Retina (tissue), 1 donor: ENCODE data around the gene TRNP1.

Experiments used
- DNase-seq: peaks from one replicate; pipeline ENCODE4 v3.0.0-alpha.2; 2016

The TRNP1 gene

DNA sequence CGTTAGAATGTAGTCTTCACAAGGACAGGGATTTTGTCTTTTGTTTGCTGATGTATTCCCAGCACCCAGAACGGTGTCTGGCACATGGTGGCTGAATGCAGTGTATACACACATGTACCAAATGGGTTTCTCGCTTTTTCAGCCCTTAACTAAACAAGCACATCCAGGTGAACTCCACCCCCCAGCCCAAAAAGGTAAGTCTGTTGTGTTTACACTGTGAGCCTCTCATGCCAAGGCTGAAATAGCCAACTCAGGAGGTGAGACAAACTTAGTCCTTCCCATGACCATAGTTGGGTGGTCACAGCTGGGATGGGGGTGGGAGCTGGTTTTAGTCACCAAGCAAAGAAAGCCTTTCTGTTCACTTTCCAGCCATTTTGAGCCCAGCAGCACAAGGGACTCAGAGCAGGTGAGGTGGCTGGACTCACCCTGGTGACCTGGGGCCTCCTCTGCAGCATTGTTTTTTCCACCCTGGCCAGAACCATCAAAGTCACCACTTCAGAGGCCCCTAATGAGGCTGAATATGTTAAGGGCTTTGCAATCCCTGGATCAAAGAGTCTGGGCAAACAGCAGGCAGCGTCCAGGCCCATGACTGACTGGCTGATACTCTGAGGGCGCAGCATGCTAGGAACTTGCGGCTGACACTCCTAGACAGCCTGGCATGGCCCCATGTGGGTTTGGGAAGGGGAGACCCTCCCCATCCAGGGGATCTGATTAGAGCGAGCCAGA is 10.4 kb downstream of the TRNP1 start:
- DNase-seq = no peak

DNA sequence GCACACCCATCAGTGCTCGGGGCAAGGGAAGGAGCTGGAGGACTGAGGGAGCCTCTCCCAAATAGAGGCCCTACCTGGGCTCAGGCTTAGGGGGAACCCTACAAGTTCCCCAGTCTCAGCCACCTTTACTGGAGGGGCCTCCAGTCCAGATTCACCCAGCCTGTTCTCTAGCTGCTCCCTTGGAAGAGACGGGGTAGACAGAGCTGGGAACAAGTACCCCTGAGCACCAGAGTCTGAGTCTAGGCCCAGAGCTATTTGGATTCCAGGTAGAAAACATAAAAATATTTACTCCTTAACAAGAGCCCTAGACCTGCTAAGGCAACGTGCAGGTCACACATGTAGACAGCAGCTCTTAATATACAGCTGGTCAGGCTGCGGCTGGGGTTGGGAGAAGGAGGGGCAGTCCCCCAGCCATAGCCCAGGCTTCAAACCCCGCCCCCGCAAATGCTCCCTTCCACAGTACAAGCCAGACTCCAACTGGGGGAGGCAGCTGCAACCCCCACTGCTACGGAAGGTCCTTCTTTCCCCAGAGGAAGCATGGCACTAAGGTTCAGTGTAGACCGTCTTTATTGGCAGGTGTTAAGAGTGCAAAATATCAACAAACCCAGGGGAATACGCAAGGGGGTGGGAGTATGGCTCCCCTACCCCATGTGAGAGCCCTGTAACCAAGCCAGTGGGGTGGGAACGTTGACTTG is 11.1 kb downstream of the TRNP1 start:
- DNase-seq = no peak

DNA sequence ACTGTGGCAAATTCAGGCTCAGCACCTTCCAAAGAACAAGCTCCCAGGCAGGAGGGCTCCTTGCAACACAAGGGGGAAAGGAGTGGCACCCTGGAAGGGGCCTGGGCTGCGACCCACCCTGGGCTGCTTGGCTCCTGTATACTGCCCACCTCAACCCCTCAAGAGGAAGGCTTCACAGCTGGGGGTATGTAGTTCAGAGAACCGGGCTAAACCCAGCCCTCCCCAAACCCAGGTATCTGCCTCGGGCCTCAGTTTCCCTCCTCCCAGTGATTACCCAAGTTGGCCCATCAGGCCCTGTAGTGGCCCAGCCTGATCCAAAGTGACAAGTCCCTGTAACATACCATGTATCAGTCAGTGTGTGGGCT is 11.7 kb downstream of the TRNP1 start:
- DNase-seq = no peak

DNA sequence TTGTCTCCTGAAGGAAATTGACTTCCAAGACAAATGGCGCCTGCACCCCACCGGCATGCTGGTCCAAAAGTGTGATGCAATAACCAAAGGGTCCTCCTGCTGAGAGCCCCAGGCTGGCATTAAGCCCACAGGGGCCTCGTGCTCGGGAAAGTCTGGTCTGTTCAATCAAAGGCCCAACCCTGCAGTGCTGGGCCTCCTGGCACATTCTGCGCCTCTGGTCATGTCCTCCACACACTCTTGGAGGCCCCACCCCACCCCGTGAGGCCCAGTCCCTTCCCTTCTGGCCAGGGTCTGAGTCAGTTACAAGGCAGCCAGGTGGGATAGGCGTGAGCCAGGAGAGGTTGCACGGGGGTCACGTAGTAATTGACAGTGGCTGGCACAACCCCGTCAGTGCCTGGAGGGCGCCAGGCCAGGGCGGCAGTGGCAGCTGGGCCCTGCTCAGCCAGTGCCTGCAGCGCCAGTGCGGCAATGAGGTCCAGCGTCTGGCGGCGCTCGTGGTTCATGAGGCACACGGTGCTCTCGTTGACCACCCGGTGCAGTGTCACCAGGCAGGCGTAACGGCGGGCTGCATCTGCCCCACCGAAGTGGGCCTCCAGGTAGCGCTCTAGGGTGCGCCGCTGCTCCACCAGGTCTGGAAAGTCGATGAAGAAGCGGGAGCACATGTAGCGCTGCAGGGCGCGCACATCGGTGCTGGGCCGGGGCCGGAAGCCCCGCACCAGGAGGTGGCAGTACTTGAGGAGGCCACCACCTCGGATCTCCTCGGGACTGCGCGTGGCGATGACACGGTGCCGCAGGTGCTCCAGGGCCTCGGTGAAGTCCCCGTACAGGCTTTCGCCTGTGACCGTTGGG is 12.4 kb downstream of the TRNP1 start:
- no peak for DNase-seq

DNA sequence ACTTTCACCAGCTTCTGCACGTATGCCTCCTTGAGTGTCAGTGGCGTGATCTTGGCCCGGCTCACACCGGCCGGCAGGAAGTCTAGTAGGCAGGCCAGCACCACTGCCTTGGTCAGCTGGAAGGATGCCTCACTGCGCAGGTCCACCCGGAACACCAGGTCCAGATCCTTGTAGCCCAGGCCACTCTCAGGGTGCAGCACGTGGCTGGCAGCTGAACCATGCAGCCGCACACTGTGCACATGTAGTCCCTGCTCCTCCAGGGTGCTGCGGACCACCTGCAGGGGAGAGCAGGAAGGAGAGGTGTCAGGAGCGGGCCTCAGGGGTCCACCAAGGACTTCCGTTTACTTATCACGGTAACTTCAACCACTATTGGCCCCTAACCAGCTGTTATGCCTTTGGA is 13.2 kb downstream of the TRNP1 start:
- no peak for DNase-seq

DNA sequence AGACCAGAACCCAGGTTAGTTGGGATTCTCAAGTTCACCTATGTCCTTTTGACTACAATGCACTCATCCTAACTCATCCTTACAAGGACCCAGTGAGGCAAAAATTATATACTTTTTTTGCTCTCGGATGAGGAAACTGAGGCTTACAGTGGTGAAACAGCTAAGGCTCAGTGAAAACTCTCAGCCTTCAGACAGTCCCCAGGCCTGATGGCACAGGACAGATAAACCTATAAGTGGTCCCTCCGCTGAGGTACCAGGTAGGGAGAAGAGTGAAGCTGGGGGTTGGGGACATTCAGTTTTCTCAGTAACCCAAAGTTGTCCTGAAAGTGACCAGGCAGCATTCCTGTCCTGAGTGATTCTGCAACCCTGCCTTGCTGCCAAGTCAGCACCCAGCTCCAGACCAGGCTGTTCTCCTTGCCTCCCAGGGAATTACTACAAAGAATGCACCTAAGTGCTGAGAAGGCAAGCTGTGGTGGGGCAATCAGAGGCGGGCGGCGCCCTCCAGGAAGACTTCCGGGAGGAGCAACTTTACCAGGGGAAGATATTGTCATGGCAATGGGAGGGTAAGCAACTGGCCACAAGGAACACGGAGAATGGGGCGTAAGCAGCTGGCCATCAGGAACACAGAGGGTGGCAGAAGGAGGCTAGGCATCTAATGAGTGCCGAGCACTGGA is 14.6 kb downstream of the TRNP1 start:
- no peak for DNase-seq

DNA sequence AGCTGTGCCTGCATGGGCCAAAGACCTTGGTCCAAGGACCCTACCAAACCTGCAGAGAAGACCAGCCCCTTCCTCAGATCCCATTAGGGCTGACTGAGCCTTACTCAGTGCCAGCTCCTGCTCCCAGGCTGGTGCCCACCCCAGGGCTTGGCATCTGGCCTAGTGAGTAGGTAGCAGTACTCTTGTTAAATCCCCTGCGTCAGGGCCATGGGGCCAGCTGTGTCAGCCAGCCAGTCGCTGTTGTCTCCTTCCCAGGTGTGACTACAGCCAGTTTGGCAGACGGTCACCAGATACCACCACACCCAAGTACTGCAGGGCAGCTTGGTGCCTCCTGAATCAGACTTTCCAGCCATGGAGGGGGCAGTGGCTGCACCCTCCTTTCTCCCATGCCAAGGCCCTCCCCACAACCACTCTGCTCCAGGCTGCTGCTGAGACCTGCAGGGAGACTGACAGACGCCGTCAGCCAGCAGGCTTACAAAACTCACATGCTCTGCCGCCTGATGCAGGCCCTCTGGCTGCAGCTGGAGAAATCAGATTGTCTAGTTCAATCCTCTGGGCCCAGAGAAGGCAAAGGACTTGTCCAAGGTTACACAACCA is 16.2 kb downstream of the TRNP1 start:
- no peak for DNase-seq

DNA sequence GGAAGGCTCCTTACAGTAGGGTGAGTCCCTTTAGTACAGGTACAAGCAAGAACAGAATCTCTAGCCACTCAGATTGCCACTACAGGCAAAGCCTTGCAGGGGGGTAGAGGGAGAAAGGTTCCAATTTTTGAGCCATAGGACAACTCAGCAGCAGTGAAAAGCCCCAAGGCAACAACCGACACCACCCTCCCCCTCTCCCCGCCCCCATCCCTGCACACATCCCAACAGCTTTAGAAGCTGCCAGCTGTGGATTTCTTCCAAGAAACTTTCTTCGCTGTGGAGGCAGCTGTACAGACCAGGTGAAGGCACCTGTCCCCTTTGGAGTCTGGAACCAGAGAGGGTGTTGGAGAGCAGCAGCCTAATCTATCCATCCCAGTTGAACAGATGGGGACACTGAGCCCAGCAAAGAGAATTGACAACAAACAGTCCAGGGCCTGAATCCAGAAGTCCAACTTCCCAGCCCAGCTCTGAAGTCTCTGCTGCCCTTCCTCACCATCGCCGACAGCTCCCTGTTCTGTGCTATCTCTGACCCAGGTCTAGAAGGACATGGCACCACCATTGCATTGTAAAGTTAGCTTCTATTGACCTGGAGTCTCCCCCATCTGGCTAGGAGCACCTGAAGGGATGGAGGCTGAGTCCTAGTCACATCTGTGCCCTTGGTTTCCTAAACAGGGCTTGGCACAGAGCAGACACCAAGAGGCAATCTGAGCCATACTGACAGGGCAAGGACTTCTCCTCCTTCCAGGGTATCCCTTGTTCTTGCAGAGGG is 16.9 kb downstream of the TRNP1 start:
- no peak for DNase-seq

DNA sequence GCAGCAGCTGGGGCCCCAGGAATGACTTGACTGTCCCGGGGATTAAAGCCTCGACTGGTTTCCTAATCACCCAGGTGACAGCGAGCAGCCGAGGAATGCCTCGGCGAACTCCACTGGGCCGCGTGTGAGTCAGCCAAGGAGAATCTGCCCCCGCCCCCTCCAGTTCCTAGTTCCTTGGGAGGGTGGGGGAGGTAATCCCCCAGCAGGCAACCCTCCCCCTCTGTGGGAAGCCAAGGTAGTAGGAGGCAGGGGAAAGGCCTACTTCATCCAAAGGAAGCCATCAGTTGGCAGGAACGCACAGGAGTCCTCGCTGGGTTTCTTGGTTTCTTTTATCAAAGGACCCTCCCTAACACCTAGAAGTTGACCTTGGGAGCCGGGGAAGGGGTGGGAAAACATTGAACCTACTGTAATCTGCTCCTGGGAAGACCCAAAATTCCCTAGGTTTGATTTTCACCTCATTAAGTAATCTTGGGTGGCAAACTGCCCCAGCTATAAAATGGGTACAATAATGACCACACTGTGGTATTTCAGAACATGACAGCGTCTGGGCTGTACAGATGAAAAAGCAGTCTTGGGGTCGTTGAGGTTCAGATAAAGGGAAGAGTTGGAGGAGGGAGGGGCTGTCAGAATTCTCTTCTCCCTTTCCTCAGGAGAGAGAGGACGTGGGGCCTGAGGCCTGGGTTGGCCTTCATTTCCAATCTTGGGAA is 17.7 kb downstream of the TRNP1 start:
- DNase-seq = no peak

DNA sequence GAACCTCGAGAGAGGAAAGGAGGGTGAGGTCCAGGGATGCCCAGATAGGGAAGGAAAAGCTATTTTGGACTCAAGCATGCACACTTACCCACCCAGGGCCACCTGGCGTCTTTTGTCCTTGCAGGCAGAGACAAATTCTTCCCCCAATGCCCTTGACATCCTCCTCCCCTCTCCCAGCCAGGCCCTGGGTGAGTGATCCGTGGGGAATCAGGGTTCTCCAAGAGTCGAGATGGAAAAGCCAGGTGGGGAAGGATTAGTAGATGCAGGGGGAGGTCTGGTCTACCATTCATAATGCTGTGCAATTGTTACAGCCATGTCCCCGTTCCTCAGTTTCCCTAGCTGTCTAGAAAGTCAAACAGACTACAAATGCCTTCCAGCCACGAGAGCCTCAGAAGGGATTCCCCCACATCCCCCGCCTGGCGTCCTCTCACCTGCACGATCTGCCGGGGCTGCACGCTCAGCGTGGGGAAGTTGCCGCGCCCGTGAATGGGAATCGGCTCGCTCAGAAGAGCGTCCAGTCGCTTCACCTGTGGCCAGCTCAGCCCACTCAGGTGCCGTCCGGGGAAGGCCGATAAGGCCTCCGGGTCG is 18.6 kb downstream of the TRNP1 start:
- DNase-seq = no peak

DNA sequence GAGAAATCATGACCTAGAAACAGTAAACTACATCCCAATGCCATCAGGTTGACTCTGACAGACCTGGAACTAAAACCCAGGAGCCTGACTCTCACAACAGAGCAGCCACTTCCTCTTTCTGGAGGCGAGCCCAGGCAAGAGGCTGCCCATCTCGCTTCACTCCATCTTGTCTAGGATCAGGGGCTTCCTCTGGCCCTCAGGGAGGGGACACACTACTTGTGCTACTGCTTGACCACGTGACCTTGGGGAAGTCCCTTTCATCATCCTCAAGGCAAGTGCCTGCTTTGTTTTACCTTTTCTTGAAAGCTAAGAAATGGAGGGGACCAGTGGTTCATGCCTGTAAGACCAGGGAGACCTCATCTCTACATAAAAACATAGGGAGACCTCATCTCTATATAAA is 21.8 kb downstream of the TRNP1 start:
- DNase-seq = no peak

DNA sequence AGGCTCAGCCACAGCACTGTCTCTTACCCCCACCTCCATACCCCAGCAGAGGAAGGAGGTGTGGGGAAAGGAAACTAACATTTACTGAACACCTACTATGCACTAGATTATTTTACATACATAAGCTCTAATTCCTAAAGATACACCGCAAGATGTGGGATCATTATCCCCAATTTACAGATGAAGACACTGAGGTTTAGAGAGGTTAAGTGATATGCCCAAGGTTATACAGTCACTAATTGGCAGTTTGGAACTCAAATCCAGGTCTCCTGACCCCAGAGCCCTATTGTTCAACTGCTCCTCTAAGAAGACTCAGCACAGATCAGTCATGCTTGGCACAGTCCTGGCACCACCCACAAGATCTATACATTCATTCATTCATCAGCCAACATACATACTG is 22.9 kb downstream of the TRNP1 start:
- DNase-seq = no peak

DNA sequence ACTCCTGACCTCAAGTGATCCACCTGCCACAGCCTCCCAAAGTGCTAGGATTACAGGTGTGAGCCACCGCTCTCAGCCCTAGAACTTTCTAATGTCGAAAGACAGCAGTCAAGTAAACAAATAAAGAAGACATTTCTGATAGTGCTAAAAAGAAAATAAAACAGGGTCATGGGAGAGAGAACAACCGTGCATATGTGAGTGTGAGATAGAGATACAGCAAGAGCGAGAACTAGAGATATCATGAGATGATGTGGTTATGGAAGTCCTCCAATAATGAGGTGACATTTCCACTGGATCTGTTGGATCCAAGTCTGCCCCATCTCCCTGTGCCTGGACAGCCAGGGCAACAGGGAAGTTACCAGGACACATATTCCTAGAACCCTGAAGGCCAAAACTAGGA is 23.7 kb downstream of the TRNP1 start:
- no peak for DNase-seq

DNA sequence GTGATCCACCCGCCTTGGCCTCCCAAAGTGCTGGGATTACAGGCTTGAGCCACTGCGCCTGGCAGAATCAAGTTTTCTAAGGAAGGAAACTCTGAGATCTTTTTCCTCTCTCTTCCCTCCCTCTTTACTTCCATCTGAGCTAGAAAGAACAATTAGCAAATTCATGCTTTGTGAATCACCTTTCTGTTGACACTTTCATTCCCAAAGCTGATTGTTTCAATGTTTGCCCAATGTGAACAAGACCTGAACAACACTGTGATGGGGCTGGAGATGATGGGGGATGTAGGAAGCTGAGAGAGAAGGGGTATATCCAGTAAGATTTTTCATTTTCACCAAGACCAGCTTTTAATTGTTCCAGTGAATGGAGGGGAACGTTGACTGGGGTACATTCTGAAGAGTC is 24.8 kb downstream of the TRNP1 start:
- no peak for DNase-seq

DNA sequence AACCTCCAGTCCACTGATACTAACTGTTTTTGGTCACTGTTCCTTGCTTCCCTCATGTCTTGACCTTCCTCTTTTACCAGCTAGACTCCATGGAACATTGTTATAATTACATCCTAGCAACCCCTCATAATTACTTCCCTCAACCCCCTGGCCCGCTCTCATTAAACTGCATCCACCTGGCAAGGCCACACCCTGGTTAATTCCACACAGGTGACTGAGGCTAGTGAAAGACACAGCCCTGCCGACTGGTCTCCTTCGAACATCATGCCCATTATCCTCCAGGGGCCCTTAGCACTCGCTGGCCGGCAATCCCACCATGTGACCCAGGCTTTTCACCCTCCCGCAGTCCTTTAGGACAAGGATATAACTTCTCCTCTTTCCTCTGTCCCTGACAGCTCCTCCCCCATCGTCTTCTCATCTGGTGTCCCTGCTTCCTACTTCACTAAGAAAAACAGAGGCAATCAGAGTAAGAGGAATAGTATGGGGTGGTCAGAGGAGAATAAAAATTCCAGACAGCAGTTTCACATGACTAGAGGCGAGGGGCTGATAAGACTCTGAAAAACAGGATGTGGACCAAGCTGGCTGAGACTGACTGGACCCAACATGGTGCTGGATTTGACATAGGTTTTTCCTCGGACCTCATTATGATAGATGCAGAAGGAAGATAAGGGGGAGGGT is 28.0 kb downstream of the TRNP1 start:
- no peak for DNase-seq

DNA sequence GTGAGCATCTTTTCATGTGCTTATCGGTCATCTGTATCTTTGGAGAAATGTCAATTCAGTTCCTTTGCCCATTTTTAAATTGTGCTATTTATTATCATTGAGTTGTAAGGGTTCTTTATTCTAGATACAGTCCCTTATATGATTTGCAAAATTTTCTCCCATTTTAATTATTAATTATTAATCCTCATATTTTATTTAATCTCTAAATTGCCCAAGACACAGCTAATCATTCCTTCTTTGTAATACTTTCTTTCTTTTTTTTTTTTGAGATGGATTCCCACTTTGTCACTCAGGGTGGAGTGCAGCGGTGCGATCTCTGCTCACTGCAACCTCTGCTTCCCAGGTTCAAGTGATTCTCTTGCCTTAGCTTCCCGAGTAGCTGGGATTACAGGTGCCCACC is 32.2 kb downstream of the TRNP1 start:
- no peak for DNase-seq

DNA sequence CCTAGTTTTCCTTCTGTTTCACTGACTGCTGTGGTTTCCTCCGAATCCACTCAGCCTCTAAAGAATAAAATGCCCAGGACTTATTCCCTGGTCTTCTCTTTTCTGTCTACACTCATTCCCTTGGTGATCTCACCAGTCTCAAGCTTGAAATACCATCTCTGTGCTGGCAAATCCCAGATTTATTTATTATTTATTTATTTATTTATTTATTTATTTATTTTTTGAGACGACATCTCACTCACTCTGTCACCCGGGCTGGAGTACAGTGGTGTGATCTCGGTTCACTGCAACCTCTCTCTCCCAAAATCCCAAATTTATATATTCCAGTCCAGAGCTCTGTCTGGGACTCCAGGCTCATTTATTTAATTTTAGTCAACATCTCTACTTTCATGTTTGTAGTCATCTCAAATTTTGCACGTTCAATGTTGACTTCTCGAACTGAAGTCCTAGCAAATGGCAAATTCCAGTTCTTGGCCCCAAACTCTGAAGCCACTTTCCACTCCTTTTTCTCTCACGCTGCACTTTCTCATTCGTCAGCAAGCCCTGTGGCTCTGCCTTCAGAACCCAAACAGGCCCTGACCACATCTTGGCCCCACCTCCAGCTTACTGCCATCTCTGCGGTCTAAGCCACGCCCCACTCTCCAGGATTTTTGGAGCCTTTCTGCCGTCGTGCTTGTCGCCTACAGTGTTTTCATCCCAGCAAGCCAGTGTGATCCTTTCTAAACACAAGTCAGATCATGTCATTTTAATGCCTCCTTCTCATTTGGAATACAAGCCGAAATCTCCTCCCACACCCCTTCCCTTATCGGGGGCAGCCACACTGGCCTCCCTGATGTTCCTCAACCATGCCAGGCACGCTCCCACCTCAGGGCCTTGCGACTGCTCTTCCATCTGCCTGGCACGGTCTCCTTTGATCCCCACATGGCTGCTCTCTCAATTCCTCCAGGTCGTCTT is 33.4 kb downstream of the TRNP1 start:
- no peak for DNase-seq

DNA sequence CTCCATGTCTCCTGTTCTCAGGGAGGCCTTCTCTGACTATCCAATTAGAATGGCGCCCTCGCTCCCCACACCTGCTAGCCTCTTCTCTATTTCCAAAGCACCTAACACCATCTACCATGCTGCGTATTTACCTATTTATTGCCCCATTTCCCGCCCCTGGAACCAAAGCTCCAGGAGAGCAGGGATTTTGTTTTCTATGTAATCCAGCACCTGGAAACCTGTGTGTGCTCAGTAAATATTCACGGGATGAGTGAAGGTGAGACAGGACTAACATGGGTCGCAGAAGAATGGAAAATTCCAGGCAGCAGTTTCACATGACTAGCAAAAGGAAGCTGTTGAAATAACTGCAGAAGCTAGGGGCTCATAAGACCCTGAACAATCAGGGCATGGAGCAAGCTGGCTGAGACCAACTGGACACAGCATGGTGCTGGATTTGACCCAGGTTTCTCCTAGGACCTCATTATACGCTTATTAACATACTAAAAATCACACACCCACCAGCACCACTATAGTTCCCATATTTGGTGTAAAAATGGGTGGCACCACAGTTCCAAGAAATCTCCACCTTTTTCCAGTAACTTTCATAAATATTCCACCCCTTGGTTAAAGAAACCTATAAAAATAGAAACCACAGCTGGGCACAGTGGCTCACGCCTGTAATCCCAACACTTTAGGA is 34.2 kb downstream of the TRNP1 start:
- DNase-seq = no peak

DNA sequence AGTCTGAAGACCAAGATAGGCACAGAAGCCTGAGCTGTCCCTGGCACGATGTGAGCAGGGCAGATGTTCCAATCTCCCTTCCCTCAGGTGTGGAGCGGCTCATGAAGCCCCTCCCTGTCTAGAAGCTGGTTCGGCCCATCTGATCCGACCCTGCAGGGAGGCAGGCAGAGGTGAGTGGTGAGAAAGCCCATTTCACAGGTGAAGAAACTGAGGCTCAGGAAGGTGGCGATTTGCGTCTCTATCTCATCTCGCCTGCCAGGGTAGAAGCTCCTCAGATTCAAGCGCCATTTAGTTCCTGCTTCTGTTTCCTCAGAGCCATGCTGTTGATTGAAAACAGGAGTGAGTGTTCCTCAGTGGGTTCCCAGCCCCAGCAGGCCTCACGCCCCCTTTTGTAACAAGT is 36.0 kb downstream of the TRNP1 start:
- no peak for DNase-seq
